GM12891 (cell line): ENCODE data around the gene PEA15. TPM values are rescaled to one million over a fixed set of nuclear protein-coding genes. Genes with fewer than 3 reads are reported as not detected.

Experiments
- DNase-seq: peaks from one replicate; pipeline ENCODE4 v3.0.0; 2011; ENCODE audit warnings: low spot score; ENCODE audit not compliant: insufficient read length
- FAIRE-seq: peaks from 2 replicates; lab custom pipeline; 2011; peaks lifted over from hg19 to GRCh38; lab: Jason Lieb, UNC
- PAX5 ChIP-seq: IDR thresholded peaks from 2 replicates; pipeline ENCODE4 v1.6.1; 2011; ENCODE audit warnings: low read length, moderate library complexity, mild to moderate bottlenecking; ENCODE audit not compliant: insufficient read depth, severe bottlenecking
- POLR2A ChIP-seq: IDR thresholded peaks from 2 replicates; pipeline ENCODE4 v1.6.1; 2011; ENCODE audit warnings: low read depth, low read length, control low read depth
- POLR2AphosphoS5 ChIP-seq: IDR thresholded peaks from 2 replicates; pipeline ENCODE4 v1.6.1; 2011; ENCODE audit warnings: low read depth, low read length, control low read depth
- POU2F2 ChIP-seq: IDR thresholded peaks from 2 replicates; pipeline ENCODE4 v1.6.1; 2011; ENCODE audit warnings: low read depth, mild to moderate bottlenecking, control low read depth, low read length, moderate library complexity
- SPI1 ChIP-seq: IDR thresholded peaks from 2 replicates; pipeline ENCODE4 v1.6.1; 2011; ENCODE audit warnings: low read depth, low read length, control low read depth
- TAF1 ChIP-seq: IDR thresholded peaks from 2 replicates; pipeline ENCODE4 v1.6.1; 2011; ENCODE audit warnings: low read depth, low read length, control low read depth
- polyA plus RNA-seq: library from polyadenylated mRNA; unstranded; fragments of >200 nt; gene quantifications from one replicate; pipeline ENCODE4 v1.2.1, GENCODE V29; 2012; ENCODE audit warnings: low read depth, missing spikeins, inconsistent platforms; ENCODE audit not compliant: missing spikeins

Gene PEA15, protein sequence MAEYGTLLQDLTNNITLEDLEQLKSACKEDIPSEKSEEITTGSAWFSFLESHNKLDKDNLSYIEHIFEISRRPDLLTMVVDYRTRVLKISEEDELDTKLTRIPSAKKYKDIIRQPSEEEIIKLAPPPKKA
- polyA plus RNA-seq, result 32.2 TPM

DNA sequence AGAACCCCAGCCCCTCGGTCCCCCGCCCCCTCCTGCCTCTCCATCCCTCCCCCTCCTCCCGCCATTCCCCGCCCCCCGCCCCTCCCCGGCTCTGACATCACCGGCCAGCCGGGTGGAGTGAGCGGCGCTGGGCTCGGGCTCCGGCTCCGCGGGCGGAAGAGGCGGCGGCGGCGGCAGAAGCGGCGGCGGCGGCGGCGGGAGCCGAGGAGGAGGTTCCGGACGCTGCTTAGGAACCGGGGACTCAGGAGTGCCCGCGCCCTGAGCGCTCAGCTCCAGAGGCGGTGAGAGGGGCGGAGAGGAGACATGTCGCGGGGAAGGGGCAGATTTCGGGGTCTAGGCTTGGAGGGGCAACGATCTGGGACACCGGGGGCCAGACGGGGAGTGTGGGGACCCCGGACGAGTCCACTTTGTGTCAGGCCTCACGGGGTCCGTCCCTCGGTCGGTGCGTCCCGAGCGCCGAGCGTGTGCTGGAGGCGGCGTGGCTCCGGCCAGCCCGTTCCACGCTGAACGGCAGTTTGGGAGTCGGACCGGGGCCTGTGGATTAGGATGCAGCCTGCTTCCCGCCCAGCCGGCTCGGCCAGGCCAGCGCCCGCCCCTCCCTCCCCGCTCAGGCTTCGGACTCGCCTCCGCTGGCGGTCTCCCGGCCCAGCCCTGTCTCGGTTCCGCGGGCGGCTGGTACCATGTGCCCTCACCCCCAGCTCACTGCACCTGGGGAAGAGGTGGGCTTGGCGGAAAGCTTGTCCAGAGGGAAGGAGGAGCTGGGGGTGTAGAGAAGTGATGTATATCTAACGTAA is at the start of gene PEA15:
Gene PEA15 (plus strand): TSS at position 143 of the 794 bp plus-strand sequence. CDS start 6,161 bp downstream, outside the sequence.
- no peak for FAIRE-seq
- peak; percentile 84 for DNase-seq
- TF ChIP-seq POLR2A, result no peak
- no peak for TF ChIP-seq POLR2AphosphoS5
- no peak for TF ChIP-seq TAF1
- no peak for TF ChIP-seq PAX5
- TF ChIP-seq SPI1, result no peak
- no peak for TF ChIP-seq POU2F2

DNA sequence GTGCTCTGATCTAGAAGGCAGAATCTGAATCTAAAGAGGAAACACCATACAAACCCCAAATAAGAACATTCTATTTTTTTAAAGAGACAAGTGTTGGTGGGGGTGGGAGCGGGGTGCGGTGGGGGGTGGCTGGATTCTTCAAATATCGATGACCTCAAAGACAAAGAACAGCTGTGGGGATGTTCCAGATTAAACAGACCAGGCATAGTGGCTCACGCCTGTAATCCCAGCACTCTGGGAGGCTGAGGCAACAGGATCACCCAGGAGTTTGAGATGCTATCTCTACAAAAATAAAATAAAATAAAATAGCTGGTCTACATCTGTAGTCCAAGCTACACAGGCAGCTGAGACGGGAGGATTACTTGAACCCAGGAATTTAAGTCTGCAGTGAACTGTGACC is 48.8 kb upstream of the PEA15 start:
- TF ChIP-seq POU2F2 (no peak), SPI1 (no peak), PAX5 (no peak), POLR2AphosphoS5 (no peak), POLR2A (no peak), TAF1 (no peak)
- DNase-seq, result no peak
- no peak for FAIRE-seq

DNA sequence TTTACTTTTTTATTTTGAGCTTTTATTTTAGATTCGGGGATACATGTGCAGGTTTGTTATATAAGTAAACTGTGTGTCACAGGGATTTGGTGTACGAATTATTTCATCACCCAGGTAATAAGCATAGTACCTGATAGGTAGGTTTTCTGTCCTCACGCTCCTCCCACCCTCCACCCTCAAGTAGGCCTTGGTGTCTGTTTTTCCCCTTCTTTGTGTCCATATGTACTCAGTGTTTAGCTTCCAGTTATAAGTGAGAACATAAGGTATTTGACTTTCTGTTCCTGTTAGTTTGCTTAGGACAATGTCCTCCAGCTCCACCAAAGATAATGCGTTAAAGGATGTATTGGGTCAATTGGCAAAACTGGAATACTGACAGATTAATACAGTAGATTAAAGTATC is 48.0 kb upstream of the PEA15 start:
- FAIRE-seq (no peak), DNase-seq (no peak)
- no peak for TF ChIP-seq POU2F2
- TF ChIP-seq TAF1, result no peak
- no peak for TF ChIP-seq PAX5
- no peak for TF ChIP-seq POLR2AphosphoS5
- TF ChIP-seq POLR2A, result no peak
- TF ChIP-seq SPI1, result no peak

DNA sequence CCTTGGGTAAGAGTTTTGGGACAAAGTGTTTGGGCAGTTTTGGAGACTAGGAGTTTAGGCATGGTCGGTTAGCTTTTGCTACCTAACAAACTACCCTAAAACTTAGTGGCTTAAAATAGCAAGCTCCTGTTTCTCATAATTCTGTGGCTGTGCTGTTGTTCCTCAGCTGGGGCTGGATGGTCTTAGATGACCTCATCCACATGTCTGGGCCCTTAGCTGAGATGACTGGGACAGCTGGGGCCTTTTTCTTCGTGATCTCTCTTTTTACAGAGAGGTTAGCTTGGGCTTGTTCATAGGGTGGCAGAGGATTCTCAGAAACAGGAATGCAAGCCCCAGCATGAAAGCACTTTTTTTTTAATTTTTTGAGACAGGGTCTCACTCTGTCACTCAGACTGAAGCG is 47.2 kb upstream of the PEA15 start:
- no peak for DNase-seq
- no peak for FAIRE-seq
- TF ChIP-seq SPI1 (no peak), POU2F2 (no peak), POLR2A (no peak), PAX5 (no peak), POLR2AphosphoS5 (no peak)

DNA sequence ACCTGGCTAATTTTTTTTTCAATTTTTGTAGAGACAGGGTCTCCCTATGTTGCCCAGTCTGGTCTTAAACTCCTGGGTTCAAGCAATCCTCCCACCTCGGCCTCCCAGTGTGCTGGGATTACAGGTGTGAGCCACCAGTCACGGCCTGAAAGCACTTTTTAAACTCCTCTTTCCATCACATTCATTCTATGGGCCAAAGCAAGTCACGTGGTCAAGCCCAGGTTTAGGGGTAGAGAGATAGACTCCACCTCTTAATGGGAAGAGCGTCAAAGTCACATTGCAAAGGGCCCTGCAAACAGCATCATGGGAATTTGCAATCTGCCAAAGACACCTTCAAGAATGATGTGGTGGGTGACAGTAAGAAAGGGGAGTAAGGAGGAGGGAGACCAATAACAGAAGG is 46.6 kb upstream of the PEA15 start:
- no peak for DNase-seq
- no peak for TF ChIP-seq POU2F2
- TF ChIP-seq TAF1, result no peak
- no peak for TF ChIP-seq POLR2A
- no peak for TF ChIP-seq SPI1
- no peak for TF ChIP-seq PAX5
- TF ChIP-seq POLR2AphosphoS5, result no peak
- FAIRE-seq, result no peak

DNA sequence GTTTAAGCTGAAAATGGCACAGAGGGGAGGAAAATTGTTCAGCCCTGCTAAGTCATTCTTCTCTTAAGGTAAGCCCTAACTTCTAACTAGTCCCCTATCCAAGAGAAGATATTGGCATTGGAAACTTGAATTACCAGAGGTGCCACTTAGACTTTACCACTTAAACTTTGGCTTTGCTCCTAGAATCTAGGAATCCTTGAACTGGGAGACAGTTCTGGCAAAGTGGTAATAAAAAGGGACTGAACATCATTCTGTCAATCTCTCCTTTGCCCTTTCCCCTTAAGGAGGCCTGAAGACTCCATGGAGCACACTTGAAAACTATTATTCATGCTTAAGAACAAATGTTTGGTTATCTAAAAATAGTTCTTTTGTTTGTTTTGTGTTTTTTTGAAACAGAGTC is 45.3 kb upstream of the PEA15 start:
- TF ChIP-seq PAX5, result no peak
- TF ChIP-seq SPI1, result no peak
- no peak for TF ChIP-seq TAF1
- TF ChIP-seq POLR2AphosphoS5, result no peak
- no peak for TF ChIP-seq POU2F2
- TF ChIP-seq POLR2A, result no peak
- DNase-seq, result no peak
- FAIRE-seq, result no peak

DNA sequence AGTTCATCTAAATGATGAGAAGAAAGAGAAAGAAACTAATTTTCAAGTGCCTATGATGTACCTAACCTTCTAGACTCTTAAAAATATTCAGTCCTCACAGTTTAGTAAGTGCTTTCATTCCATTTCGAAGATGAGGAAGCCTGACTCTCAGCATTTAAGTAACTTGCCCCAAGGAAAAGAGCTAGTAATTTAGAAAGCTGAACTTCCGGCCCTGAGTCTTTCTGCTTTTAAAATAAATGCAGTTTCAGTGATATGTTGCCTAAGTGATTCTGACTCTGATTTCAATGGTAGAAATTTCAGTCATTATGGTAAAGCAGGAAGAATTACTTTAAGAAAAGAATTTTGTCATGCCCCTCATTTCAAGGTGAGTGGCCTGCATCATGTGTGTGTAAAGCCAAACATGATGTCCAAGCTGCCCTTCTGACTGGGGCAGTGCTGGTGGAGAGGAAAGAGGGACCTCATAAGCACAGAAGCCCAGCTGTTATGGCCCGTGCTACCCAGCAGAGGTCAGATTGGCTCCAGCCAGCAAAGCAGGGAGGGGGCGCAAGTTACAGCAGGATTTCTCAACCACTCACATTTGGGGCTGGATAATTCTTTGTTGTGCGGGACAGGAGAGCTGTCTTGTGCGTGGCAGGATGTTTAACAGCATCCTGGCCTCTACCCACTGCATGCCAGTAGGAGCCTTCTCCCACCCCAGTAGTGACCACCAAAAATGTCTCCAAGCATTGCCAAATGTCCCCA is 43.0 kb upstream of the PEA15 start:
- no peak for DNase-seq
- FAIRE-seq, result peak; percentile 88
- TF ChIP-seq PAX5, result no peak
- TF ChIP-seq POLR2A, result no peak
- TF ChIP-seq POLR2AphosphoS5, result no peak
- no peak for TF ChIP-seq TAF1
- TF ChIP-seq POU2F2, result no peak
- no peak for TF ChIP-seq SPI1

DNA sequence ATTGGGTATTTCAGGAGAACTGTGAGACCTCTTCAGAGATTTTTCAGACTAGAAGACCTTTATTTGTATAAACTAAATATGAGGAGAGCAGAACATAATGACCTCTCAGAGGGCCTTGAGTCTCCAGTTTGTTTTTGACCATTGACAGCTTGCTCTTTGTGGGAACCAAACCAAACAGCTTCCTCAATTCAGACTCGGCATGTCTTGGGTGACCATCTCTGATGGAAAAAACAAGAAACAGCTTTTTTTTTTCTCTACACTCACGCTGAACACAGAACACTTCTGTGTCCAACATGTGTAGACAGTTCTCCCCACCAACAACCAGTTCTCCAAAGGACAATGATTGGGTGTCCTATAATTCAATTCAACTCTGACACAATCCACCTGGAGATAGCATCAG is 42.3 kb upstream of the PEA15 start:
- DNase-seq, result no peak
- FAIRE-seq, result no peak
- TF ChIP-seq POLR2A (no peak), TAF1 (no peak), PAX5 (no peak), POU2F2 (no peak), POLR2AphosphoS5 (no peak), SPI1 (no peak)

DNA sequence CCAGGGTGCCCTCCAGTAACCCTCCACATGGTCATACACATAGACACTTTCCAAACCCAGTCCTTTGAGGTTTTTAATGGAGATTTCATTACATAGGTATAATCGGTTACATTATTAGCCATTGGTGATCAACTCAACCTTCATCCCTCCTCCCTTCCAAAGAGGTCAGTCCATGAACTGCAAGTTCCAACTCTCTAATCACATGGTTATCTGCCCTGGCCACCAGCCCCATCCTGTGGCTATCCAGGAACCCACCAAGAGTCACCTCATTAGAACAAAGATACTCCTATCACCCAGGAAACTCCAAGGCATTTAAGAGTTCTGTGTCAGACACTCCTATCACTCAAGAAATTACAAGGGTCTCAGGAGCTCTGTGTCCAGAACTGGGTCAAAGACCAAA is 41.6 kb upstream of the PEA15 start:
- no peak for TF ChIP-seq PAX5
- no peak for TF ChIP-seq POLR2AphosphoS5
- no peak for TF ChIP-seq POU2F2
- no peak for TF ChIP-seq SPI1
- no peak for TF ChIP-seq TAF1
- no peak for FAIRE-seq

More for the DNA sequence above, 41.6 kb upstream of the PEA15 start:
- DNase-seq, result no peak
